GM18909 (cell line): Measurements from ENCODE around the gene B4GALNT3.
"Not testable (repeated sequence)": the region's sequence is repeated elsewhere in the genome, so short reads cannot be mapped to it uniquely, and the experiment has no call there.

Source experiments
- ATAC-seq: cut with Tn5 transposase; IDR thresholded peaks from one replicate; pipeline ENCODE4 v1.9.1; 2021; ENCODE audit warnings: mild to moderate bottlenecking; ENCODE audit not compliant: unreplicated experiment, poor library complexity

B4GALNT3 gene

DNA sequence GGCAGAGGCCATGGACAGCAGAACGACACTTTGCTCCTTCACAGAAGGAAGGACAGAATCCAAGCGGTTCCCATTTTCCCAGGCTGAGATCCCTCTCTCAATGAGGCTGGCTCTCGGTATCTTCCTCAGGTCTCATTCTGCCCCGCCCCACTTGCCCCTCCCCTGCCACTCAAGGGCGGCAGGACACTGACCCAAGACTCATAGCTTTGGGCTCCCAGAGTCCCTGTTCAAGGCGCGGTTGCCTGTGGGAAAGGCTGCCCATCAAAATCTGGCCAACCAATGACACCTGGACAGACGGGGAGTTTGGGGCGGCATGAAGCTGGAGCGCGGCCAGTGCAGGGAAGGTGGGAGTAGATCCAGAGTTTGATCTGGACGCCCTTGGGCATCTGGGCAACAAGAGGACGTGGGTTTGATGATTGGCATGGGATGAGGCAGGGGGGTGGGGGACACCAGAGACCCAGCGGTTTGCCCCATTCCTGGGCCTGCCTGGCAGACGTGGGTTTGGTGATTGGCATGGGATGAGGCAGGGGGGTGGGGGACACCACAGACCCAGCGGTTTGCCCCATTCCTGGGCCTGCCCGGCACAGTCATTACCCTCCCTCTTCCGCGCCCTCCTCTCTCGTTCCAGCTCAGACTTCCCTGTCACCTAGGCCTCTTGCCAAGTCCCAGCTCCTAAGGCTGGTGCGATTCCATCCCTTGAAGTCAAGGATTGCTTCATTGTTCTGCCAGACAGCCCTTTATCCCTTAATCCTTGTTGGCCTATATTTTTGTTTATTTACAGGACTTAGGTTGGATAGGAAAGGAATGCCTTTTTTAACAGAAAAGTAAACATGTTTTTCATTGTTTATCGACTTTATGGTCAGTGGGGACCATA, 111.4 kb downstream of the B4GALNT3 start:
- ATAC-seq: no peak

- ATAC-seq: no peak
These were observed 112.2 kb downstream of the B4GALNT3 start for GRCh38 chr12:571795-572531.

DNA sequence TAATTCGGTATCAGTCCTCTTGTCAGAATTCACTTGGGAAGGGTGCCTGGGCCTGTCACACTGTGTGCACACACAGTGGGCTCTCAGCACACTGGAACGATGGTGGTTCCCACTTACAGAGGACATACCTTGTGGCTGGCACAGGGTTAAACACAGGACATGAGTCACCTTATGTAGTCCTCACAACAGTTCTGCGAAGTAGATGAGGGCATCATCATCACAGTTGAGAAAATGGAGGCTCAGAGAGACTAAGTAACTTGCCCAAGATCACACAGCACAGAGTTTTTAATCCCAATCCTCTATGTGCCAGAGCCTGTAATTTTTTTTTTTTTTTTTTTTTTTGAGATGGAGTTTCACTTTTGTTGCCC, 112.8 kb downstream of the B4GALNT3 start:
- ATAC-seq: no peak

DNA sequence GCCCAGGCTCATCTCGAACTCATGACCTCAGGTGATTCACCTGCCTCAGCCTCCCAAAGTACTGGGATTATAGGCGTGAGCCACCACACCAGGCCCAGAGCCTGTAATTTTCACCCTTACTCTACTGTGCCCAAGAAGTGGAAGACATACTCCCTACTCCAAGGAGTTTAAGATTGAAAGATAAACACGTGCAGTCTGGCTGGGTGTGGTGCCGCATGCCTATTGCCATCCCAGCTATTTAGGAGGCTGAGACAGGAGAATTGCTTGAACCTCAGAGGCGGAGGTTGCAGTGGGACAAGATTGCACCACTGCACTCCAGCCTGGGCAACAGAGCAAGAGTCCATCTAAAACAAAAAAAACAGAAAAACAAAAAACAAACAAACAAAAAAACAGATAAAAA, 113.5 kb downstream of the B4GALNT3 start:
- ATAC-seq: no peak

- ATAC-seq: no peak
These were observed 114.9 kb downstream of the B4GALNT3 start for GRCh38 chr12:574475-575128.

GRCh38 chr12:575129-575502, 115.4 kb downstream of the B4GALNT3 start:
- ATAC-seq: no peak

GRCh38 chr12:575948-576614, 116.3 kb downstream of the B4GALNT3 start:
- ATAC-seq: peak; percentile 73

DNA sequence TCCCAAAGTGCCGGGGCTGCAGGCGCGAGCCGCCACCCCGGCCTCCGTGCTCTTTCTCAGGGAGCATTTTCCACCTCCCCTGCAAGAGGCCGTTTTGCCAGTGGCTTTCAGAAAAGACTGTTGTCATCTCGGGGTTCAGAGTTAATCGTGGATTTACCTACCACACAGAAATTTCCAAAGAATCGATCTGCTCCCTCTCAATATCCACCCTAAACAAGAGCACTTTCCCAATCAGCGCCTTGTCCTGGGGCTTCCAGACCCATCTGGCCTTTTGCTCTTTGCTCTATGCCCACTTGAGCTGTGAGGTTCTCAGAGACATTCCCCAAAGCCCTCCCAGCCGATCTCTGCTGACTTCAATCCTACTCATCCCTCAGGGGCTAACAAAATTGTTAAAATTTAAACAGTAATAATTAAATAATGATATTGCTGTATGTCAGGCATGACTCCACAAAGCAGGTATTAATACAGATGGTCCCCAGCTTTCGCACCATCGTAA, 116.9 kb downstream of the B4GALNT3 start:
- no peak for ATAC-seq

GRCh38 chr12:577994-578747, 118.4 kb downstream of the B4GALNT3 start:
- ATAC-seq: not testable (repeated sequence)

GRCh38 chr12:578748-579419, 119.1 kb downstream of the B4GALNT3 start:
- no peak for ATAC-seq

- ATAC-seq: no peak
These were observed 119.8 kb downstream of the B4GALNT3 start for GRCh38 chr12:579420-580110.

GRCh38 chr12:580813-581212, 121.1 kb downstream of the B4GALNT3 start:
- ATAC-seq: no peak

DNA sequence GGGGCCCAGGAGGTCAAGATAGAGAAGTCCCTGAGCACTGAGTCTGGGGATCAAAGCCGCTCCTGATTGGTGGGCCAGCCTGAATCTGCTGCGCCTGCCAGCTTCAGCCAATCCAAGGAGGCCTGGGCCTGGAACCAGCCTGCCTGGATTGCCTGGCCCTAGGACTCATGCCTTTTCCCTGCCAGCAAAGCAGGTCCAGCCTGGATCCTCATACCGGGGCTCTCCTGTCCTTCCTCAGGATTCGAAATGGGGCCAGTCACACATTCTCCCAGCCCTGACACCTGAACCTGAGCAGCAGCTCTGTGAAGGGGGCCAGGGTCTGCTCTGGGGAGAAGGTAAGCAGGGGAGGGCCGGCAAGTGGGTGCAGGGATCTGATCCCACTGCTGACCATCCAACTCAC, 121.6 kb downstream of the B4GALNT3 start:
- ATAC-seq: no peak

DNA sequence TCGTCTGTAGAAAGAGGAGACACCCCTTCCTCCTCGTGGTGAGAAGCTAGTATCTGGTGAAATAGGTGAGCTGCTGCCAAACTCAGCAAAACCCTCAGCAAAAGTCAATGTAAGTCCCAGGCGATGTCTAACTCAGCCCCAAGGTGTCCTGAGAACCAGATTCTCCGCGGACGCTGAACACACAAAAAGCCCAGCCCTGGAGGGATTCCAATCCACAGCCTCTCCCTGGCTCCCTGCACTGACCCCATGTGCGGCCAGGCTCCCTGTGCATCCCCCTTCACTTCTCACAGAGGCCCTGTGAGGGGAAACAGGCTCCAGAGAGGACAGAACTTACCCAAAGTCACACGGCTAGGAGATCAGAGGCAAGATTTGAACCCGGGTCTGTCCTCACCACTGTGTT, 122.0 kb downstream of the B4GALNT3 start:
- no peak for ATAC-seq

- ATAC-seq: no peak
These were observed 123.6 kb downstream of the B4GALNT3 start for GRCh38 chr12:583251-583869.

DNA sequence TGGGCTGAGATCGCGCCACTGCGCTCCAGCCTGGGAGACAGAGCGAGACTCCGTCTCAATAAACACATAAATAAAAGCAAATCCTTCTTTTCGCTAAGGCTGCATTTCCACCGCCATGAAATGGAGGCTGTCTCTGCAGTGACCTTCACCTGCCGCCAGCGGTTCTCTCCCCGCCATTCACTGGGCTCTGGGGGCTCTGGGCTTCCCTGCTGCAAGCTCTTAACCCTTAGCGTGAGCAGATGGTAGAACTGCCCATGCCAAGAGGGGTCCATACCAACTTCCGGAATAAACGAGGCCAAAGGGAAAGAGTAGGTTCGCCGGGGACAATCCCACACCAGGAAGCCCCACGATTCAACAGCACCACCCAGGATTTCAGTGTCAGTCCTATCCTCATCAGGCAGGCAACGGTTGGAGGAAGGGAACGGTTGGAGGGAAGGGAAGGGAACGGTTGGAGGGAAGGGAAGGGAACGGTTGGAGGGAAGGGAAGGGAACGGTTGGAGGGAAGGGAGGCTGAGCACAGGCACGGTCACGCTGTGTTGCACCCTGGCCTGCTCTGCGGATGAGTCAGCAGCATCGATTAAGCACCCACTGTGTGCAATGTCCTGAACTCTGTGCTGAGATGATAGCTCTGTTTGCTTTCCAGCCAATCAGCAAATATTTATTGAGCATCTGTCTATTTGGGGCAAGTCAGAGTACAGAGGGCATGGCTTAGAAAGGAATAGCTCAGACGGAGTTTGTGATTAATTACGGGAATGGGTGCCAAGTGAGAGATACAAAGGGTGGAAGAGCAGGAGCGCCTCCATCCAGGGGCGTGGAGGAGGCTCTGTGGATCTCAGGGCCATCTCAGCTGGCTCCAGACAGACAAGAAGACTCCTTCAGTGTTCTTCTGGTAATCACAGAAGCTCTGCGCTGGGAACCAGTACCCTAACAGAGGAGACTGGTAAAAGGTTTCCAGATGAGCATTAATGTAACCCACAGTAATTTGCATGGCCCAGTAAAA, 125.6 kb downstream of the B4GALNT3 start:
- no peak for ATAC-seq
